GM21825 (cell line): ENCODE measurements around the gene MYO5A.
A peak's percentile ranks its signal among the peaks of the same experiment; 100 is the strongest.
"Not testable (repeated sequence)": the region's sequence is repeated elsewhere in the genome, so short reads cannot be mapped to it uniquely, and the experiment has no call there.

Source experiments
- ATAC-seq: cut with Tn5 transposase; IDR thresholded peaks from one replicate; pipeline ENCODE4 v1.9.1; 2021; ENCODE audit warnings: mild to moderate bottlenecking, moderate library complexity; ENCODE audit not compliant: unreplicated experiment

MYO5A gene

GRCh38 chr15:52509500-52510245, 19.0 kb downstream of the MYO5A start:
- ATAC-seq = no peak

- no peak for ATAC-seq
These were observed 22.1 kb downstream of the MYO5A start for GRCh38 chr15:52506549-52506948.

- no peak for ATAC-seq
These were observed 23.5 kb downstream of the MYO5A start for GRCh38 chr15:52505151-52505550.

GRCh38 chr15:52503788-52504496, 24.7 kb downstream of the MYO5A start:
- no peak for ATAC-seq

- no peak for ATAC-seq
These were observed 26.1 kb downstream of the MYO5A start for GRCh38 chr15:52502608-52503007.

GRCh38 chr15:52499506-52499905, 29.2 kb downstream of the MYO5A start:
- no peak for ATAC-seq

- no peak for ATAC-seq
These were observed 30.0 kb downstream of the MYO5A start for GRCh38 chr15:52498706-52499105.

GRCh38 chr15:52496776-52497470, 31.8 kb downstream of the MYO5A start:
- ATAC-seq = no peak

- ATAC-seq = no peak
These were observed 32.5 kb downstream of the MYO5A start for GRCh38 chr15:52496175-52496574.

GRCh38 chr15:52495125-52495524, 33.6 kb downstream of the MYO5A start:
- no peak for ATAC-seq

GRCh38 chr15:52493968-52494367, 34.7 kb downstream of the MYO5A start:
- ATAC-seq = no peak

- ATAC-seq = no peak
These were observed 36.5 kb downstream of the MYO5A start for GRCh38 chr15:52492132-52492531.

GRCh38 chr15:52491472-52491871, 37.2 kb downstream of the MYO5A start:
- ATAC-seq = no peak

GRCh38 chr15:52489430-52489829, 39.2 kb downstream of the MYO5A start:
- not testable (repeated sequence) for ATAC-seq

GRCh38 chr15:52488830-52489229, 39.9 kb downstream of the MYO5A start:
- ATAC-seq = no peak

GRCh38 chr15:52486003-52486996, 42.4 kb downstream of the MYO5A start:
- ATAC-seq = no peak

GRCh38 chr15:52485290-52485689, 43.4 kb downstream of the MYO5A start:
- ATAC-seq = no peak

- ATAC-seq = no peak
These were observed 45.0 kb downstream of the MYO5A start for GRCh38 chr15:52483707-52484106.

- peak; percentile 94 for ATAC-seq
These were observed 46.8 kb downstream of the MYO5A start for GRCh38 chr15:52481915-52482314.

- no peak for ATAC-seq
These were observed 47.7 kb downstream of the MYO5A start for GRCh38 chr15:52480990-52481389.

- ATAC-seq = no peak
These were observed 62.0 kb downstream of the MYO5A start for GRCh38 chr15:52466716-52467115.
